Endothelial cell of umbilical vein (primary cell): Measurements from ENCODE around the gene COG2. TPM values are rescaled to one million over a fixed set of nuclear protein-coding genes. Genes with fewer than 3 reads are reported as not detected.

Source experiments
- BruUV-seq: library from RNA; stranded (reverse); fragments of 400-500 nt; replicated peaks from 2 replicates; lab custom pipeline; 2021; lab: Mats Ljungman, UMichigan
- CTCF ChIA-PET: fragments of 300-600, 350-600 bp; sonication (Branson Sonifier 250); formaldehyde crosslinking; loops from one replicate; lab custom pipeline; 2021; ENCODE audit warnings: antibody characterized with exemption, inconsistent platforms; lab: Charles Lee
- POLR2A ChIA-PET: fragments of 300-600, 350-600 bp; sonication (Branson Sonifier 250); formaldehyde crosslinking; loops from one replicate; lab custom pipeline; 2021; ENCODE audit warnings: antibody characterized with exemption, inconsistent platforms; lab: Charles Lee
- DNase-seq: peaks from one replicate; pipeline ENCODE4 v3.0.0-alpha.2; 2011; ENCODE audit warnings: low read depth, low spot score
- FAIRE-seq: peaks from 2 replicates; lab custom pipeline; 2011; peaks lifted over from hg19 to GRCh38; lab: Jason Lieb, UNC
- H2AFZ ChIP-seq: 2 replicates; pipeline ENCODE4 v1.6.0; 2012; ENCODE audit warnings: low read depth, low read length, control low read depth, inconsistent platforms
- H3K27ac ChIP-seq: 2 replicates; pipeline ENCODE4 v1.5.1; 2011; ENCODE audit warnings: low read depth, mild to moderate bottlenecking, control low read depth, low read length, moderate library complexity; ENCODE audit not compliant: insufficient read depth
- H3K27me3 ChIP-seq, 2 experiments: 2 replicates each; pipeline versions ENCODE4 v1.6.0 to v1.6.1; 2011; ENCODE audit warnings: low read length in 2 of 2, mixed read lengths in 1 of 2; ENCODE audit not compliant: control insufficient read depth in 2 of 2, insufficient read depth in 2 of 2
- H3K36me3 ChIP-seq, 2 experiments: 2 replicates in 1 of 2; 3 replicates in 1 of 2; pipeline ENCODE4 v1.5.1; 2011; ENCODE audit warnings: low read length in 2 of 2, mild to moderate bottlenecking in 1 of 2, moderate library complexity in 1 of 2; ENCODE audit not compliant: control insufficient read depth in 2 of 2, insufficient read depth in 2 of 2; ENCODE audit errors: extremely low read depth in 1 of 2
- H3K4me1 ChIP-seq: 3 replicates; pipeline ENCODE4 v1.5.1; 2011; ENCODE audit warnings: mild to moderate bottlenecking, low read length; ENCODE audit not compliant: control insufficient read depth, insufficient read depth; ENCODE audit errors: extremely low read depth
- H3K4me2 ChIP-seq: 2 replicates; pipeline ENCODE4 v1.6.1; 2011; ENCODE audit warnings: low read length, control low read depth, mixed read lengths; ENCODE audit not compliant: insufficient read depth
- H3K4me3 ChIP-seq, 3 experiments: fragments of 200-600 bp in 1 of 3; sonication (generic), shearing (Covaris generic) in 1 of 3; replicated peaks in 1 of 3; 2 replicates each; pipeline ENCODE4 v1.5.1; 2011 to 2016; ENCODE audit warnings: control low read depth in 3 of 3, low read length in 3 of 3, mild to moderate bottlenecking in 2 of 3, inconsistent platforms in 1 of 3, low read depth in 1 of 3, moderate library complexity in 1 of 3; ENCODE audit not compliant: insufficient read depth in 1 of 3
- H3K79me2 ChIP-seq: 2 replicates; pipeline ENCODE4 v1.6.0; 2012; ENCODE audit warnings: low read length, inconsistent platforms; ENCODE audit not compliant: control insufficient read depth, insufficient read depth
- H3K9ac ChIP-seq: replicated peaks from 2 replicates; pipeline ENCODE3; 2011; ENCODE audit warnings: low read length, control low read depth; ENCODE audit not compliant: insufficient read depth; ENCODE audit errors: extremely low read depth
- H3K9me1 ChIP-seq: replicated peaks from 3 replicates; pipeline ENCODE4 v1.6.0; 2011; ENCODE audit warnings: mild to moderate bottlenecking, low read length; ENCODE audit not compliant: control insufficient read depth, insufficient read depth; ENCODE audit errors: extremely low read depth
- H3K9me3 ChIP-seq: replicated peaks from 2 replicates; pipeline ENCODE4 v1.5.1; 2012; ENCODE audit warnings: low read length, inconsistent platforms; ENCODE audit not compliant: control insufficient read depth, insufficient read depth
- H4K20me1 ChIP-seq: replicated peaks from 2 replicates; pipeline ENCODE3; 2011; ENCODE audit warnings: mild to moderate bottlenecking, low read length; ENCODE audit not compliant: control insufficient read depth, insufficient read depth; ENCODE audit errors: extremely low read depth
- CTCF ChIP-seq, 2 donors: IDR thresholded peaks; 1 replicate in 1 of 2; 2 replicates in 1 of 2; pipeline ENCODE4 v1.5.1; 2011; ENCODE audit warnings: low read length in 2 of 2, mild to moderate bottlenecking in 2 of 2, moderate library complexity in 2 of 2, control low read depth in 1 of 2, inconsistent platforms in 1 of 2, low read depth in 1 of 2; ENCODE audit not compliant: insufficient read depth in 1 of 2; ENCODE audit errors: extremely low read depth in 1 of 2
- EZH2 ChIP-seq: IDR thresholded peaks from 2 replicates; pipeline ENCODE4 v1.6.1; 2012; ENCODE audit warnings: borderline replicate concordance, low read depth, mild to moderate bottlenecking, moderate library complexity, low read length, inconsistent platforms; ENCODE audit not compliant: severe bottlenecking
- FOS ChIP-seq: IDR thresholded peaks from 2 replicates; pipeline ENCODE4 v1.6.1; 2011; ENCODE audit warnings: mild to moderate bottlenecking, low read length, moderate library complexity, borderline replicate concordance; ENCODE audit not compliant: insufficient read depth
- JUN ChIP-seq: IDR thresholded peaks from 2 replicates; pipeline ENCODE4 v1.6.1; 2011; ENCODE audit warnings: borderline replicate concordance, low read depth; ENCODE audit not compliant: insufficient read length, insufficient read depth
- dilution Hi-C: fragments of 300-500 bp; cut with MboI; formaldehyde crosslinking; loops from one replicate; pipeline ENCODE4 v1.15.0; 2019; ENCODE audit warnings: low sequenced_read_pairs; ENCODE audit not compliant: extremely low pct_ligation_motif_present
- intact Hi-C: fragments of 100-400 bp; cut with micrococcal nuclease; formaldehyde crosslinking; loops from one replicate; pipeline ENCODE4 v1.10.0; 2022
- polyA plus RNA-seq, 4 experiments: library from polyadenylated mRNA; depleted of rRNA in 3 of 4; stranded (reverse) in 3 of 4; unstranded in 1 of 4; fragments of >200 nt; gene quantifications; 2 replicates each; pipeline versions ENCODE4 v1.2.1 to v1.2.3, GENCODE V29; 2011 to 2012; ENCODE audit warnings: missing spikeins in 1 of 4
- total RNA-seq: library from RNA; stranded (reverse); gene quantifications from 2 replicates; pipeline ENCODE4 v1.2.3, GENCODE V29; 2021

Gene COG2
- total and polyA plus RNA-seq, 2 donors (not counting 3 experiments of a cell fraction or from before 2014, with no cell fraction given): 7.6 to 24.2 TPM

DNA sequence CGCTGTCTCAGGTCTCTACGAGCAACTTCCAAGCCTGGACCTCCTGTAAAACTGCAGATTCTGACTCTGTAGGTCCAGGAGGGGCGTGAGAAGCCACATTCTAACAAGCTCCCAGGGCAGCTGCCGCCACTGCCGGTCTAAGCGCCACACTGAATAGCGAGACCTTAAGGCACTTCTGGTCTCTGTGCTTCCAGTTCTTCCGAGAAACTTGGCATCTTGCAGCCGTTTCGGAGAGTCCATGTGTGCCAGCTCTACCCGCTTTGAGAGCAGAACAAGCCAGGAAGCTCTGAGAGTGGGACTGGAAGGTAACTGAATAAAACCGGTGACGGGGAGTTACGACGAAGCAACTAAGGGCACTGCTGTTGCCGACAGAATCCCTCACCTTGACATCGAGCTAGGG lies 59.2 kb downstream of the COG2 start:
- no peak for TF ChIP-seq JUN
- no peak for TF ChIP-seq CTCF (IDR thresholded peaks at IDR 0.05; ENCODE audit: extremely low read depth in 1 of 2, insufficient read depth in 1 of 2, low read depth in 1 of 2, low read length in 2 of 2)
- TF ChIP-seq EZH2: no peak
- TF ChIP-seq FOS: no peak
- Histone ChIP-seq H3K9ac (no peak overlapping the region), H3K27me3 (no peaks in the 10 kb centered on the region), H3K36me3 (no peaks in the 10 kb centered on the region), H3K79me2 (no peaks in the 10 kb centered on the region), H3K4me1 (no peaks in the 10 kb centered on the region), H2AFZ (no peak overlapping the region), H3K27ac (no peak overlapping the region), H3K4me3 (no peak overlapping the region), H3K9me3 (no peaks in the 10 kb centered on the region), H3K9me1 (no peaks in the 10 kb centered on the region), H3K4me2 (no peak overlapping the region), H4K20me1 (no peaks in the 10 kb centered on the region)
- CTCF ChIA-PET: no interaction called here
- no peak for DNase-seq
- intact Hi-C loops (no loop called here), dilution Hi-C loops (no loop called here)
- no peak for FAIRE-seq
- POLR2A ChIA-PET: no interaction called here
- BruUV-seq: no TSS peak
